Dedifferentiated amniotic fluid mesenchymal stem cell (primary cell): ENCODE measurements around the gene TTC33.
A peak's percentile ranks its signal among the peaks of the same experiment; 100 is the strongest.
"Not testable (repeated sequence)": the region's sequence is repeated elsewhere in the genome, so short reads cannot be mapped to it uniquely, and the experiment has no call there.

Experiments
- DNase-seq: peaks from one replicate; pipeline ENCODE4 v3.0.0-alpha.2; 2016; ENCODE audit errors: extremely low spot score

Gene TTC33

GRCh38 chr5:40780199-40780598, 24.4 kb upstream of the TTC33 start:
- DNase-seq = no peak

GRCh38 chr5:40779561-40779960, 23.8 kb upstream of the TTC33 start:
- DNase-seq = no peak

- DNase-seq = no peak
These were observed 22.4 kb upstream of the TTC33 start for GRCh38 chr5:40778133-40778532.

- no peak for DNase-seq
These were observed 20.9 kb upstream of the TTC33 start for GRCh38 chr5:40776658-40776977.

- no peak for DNase-seq
These were observed 20.3 kb upstream of the TTC33 start for GRCh38 chr5:40775846-40776657.

- no peak for DNase-seq
These were observed 19.5 kb upstream of the TTC33 start for GRCh38 chr5:40775085-40775845.

GRCh38 chr5:40774623-40775022, 18.9 kb upstream of the TTC33 start:
- no peak for DNase-seq

- no peak for DNase-seq
These were observed 15.0 kb upstream of the TTC33 start for GRCh38 chr5:40770764-40771163.

- no peak for DNase-seq
These were observed 6.9 kb upstream of the TTC33 start for GRCh38 chr5:40762705-40763104.

- DNase-seq = no peak
These were observed 1.6 kb upstream of the TTC33 start for GRCh38 chr5:40757400-40757799.

GRCh38 chr5:40755093-40755406, 711 bp downstream of the TTC33 start:
- DNase-seq = peak; percentile 88

GRCh38 chr5:40754381-40755092, 1.2 kb downstream of the TTC33 start:
- DNase-seq = peak; percentile 34

- DNase-seq = no peak
These were observed 9.1 kb downstream of the TTC33 start for GRCh38 chr5:40746703-40747102.

GRCh38 chr5:40743771-40744170, 12.0 kb downstream of the TTC33 start:
- no peak for DNase-seq

- no peak for DNase-seq
These were observed 17.3 kb downstream of the TTC33 start for GRCh38 chr5:40738502-40738901.

GRCh38 chr5:40736103-40736875, 19.5 kb downstream of the TTC33 start:
- peak; percentile 69 for DNase-seq

- no peak for DNase-seq
These were observed 20.2 kb downstream of the TTC33 start for GRCh38 chr5:40735609-40736008.

- no peak for DNase-seq
These were observed 20.8 kb downstream of the TTC33 start for GRCh38 chr5:40734986-40735385.

GRCh38 chr5:40733879-40734563, 21.7 kb downstream of the TTC33 start:
- no peak for DNase-seq

GRCh38 chr5:40733434-40733833, 22.3 kb downstream of the TTC33 start:
- DNase-seq = no peak

- not testable (repeated sequence) for DNase-seq
These were observed 33.3 kb downstream of the TTC33 start for GRCh38 chr5:40722497-40722911.
